Measurements from ENCODE around the gene ABCC6.
"Not testable (repeated sequence)": the region's sequence is repeated elsewhere in the genome, so short reads cannot be mapped to it uniquely, and the experiment has no call there.

ABCC6 gene

DNA sequence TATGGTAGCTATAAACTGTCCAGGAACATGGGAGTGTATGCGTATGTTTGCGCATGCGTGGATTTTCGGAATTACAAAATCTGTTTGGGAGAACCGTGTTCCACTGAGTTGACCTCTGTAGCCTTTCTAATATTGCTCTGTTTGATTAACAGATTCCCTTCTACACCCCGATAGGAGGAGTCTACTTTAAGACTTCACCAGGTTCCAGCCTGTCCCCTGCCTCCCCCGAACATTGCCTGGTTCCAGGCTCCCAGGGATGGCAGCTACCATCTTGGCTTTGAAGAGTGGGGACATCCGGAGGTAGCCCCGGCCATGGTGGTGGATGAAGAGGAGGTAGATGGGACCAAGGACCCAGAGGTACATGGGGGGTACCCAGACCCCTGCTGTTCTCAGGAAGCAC, 1.9 kb downstream of the ABCC6 start:
- not testable (repeated sequence) for DNase-seq

DNA sequence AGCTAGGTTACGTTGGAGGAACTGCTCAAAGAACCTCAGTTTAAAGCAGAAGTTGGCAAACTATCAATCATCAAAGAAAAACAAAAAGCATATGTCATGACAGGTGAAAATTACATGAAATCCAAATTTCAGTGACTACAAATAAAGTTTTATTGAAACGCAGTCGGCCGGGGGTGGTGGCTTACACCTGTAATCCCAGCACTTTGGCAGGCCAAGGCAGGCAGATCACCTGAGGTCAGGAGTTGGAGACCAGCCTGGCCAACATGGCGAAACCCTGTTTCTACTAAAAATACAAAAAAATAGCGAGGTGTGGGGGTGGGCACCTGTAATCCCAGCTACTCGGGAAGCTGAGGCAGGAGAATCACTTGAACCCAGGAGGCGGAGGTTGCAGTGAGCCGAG, 2.8 kb downstream of the ABCC6 start:
- not testable (repeated sequence) for DNase-seq

DNA sequence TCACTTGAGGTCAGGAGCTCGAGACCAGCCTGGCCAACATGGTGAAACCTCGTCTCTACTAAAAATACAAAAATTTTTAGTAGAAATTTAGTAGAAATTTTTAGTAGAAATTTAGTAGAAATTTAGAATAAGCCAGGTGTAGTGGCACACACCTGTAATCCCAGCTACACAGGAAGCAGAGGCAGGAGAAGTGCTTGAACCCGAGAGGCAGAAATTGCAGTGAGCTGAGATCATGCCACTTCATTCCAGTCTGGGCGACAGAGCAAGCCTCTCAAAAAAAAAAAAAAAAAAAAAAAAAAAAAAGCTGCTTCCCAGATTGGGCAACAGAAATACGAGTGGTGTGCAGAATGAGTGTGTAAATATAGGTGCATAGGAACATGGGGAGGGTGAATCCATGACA, 4.5 kb downstream of the ABCC6 start:
- DNase-seq, result not testable (repeated sequence)

DNA sequence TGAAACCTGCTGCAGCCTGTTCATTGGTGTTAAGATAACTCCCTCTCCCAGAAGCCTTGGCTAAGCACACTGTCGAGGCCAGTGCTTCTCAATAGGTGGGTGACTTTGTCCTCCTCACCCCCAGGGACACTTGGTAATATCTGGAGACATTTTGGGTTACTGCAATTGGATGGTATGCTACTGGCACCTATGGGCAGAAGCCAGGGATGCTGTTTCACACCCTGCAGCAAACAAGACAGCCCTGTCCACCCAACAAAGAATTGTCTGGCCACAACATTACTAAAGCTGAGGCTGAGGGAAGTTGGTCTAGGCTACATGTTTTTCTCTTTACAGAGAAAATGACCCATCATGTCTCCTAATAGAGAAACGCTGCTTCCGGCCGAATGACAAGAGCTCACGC, 4.9 kb downstream of the ABCC6 start:
- not testable (repeated sequence) for DNase-seq

DNA sequence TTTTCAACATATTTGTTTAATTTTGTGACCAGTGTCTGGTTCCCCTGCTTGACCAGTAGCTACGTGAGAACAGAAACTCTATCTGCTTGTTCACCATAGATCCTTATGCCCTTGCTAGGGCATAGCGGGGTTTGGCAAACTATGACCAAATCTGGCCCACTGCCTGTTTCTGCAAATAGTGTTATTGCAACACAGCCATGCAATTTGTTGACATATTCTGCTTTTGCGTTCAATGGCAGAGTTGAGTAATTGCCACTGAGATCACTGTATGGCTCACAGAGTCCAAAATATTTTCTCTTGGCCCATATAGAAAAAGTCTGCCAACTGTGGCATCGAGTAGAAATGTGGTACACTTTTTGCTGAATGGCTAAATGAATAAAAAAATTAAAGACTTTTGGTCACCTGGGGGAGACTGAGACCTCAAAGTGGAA, 9.4 kb downstream of the ABCC6 start:
- DNase-seq, result not testable (repeated sequence)

DNA sequence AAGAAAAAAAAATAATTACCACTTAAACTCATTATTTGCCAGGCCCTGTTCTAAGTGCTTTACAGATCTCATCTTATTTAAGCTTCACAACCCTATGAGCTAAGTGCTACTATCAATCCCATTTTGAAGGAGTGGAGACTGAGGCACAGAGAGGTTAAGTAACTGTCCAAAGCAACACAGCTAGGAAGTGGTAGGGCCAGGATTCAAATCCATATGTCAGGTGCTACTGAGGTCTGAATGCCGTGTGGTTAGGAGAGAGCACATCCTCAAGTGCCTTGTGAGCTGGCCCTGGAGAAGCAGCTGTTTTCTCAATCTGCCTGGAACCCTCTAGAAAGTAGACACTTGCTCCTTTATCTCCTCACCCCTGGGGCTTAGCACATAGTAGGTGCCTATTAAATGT, 11.9 kb downstream of the ABCC6 start:
- DNase-seq, result not testable (repeated sequence)

DNA sequence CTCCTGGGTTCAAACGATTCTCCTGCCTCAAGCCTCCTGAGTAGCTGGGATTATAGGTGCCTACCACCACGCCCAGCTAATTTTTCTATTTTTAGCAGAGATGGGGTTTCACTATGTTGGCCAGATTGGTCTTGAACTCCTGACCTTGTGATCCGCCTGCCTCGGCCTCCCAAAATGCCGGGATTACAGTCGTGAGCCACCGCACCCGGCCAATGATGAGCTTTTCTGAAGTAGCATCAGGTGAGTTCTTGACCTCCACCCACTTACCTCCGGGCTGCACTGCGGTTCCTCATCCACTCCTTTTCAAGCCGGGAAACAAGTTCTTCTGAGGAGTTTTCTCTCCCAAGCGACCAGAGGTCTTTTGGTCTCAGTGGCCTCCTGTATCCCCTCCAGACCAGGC, 14.8 kb downstream of the ABCC6 start:
- not testable (repeated sequence) for DNase-seq

DNA sequence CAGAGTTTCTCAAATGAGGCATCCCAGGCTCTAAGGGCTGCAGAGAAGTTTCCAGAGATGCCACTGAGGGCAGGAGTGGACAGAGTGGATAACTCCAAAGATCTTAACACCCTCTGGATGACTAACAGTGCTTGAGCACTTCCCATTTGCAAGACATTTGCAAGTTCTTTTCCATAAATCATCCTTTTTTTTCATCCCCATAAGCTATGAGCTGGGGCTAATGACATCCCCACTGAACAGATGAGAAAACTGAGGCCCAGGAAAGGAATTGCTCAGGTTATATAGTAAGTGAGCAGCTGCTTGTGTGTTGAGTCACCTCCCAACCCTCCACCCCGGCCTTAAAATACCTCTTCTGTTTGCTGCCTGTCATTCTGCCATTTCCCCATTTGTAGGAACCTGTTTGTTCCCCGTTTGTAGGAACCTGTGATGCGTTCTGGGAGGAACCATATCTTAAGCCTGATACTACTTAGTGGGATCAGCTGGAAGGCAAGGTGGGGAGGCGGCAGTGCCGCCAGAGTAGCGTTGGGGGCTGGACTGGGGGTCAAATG, 15.4 kb downstream of the ABCC6 start:
- not testable (repeated sequence) for DNase-seq

DNA sequence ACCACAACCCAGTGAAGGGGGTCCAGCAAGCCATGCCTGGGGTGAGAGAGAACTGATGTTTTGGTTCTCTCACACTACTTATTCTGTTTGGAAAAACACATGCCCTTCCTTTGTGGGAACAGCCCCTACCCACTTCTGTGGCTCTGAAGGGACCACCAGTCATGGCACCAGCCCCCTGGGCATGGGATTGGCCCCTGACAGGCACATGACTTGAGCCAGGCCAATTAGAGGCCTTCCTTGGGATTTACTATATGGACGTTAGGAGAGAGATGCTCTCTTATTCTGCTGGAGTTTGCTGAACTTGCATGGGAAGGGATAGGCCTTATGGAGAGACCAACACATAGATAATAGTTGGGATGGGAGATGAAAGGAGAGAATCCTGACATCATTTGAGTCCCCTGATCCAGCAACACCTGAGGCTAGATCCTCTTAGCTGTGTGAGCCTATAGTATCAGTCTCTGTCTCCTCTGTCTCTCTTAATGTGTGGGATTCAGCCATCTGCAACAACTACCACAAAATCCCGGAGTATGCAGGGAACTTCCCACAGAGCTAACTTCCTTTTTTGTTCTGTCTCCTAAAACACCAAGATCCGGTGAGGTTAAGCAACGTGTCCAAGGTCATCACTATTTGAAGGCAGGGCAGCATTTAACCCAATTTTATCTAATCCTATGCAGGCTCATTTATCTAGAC, 16.1 kb downstream of the ABCC6 start:
- DNase-seq, result not testable (repeated sequence)

DNA sequence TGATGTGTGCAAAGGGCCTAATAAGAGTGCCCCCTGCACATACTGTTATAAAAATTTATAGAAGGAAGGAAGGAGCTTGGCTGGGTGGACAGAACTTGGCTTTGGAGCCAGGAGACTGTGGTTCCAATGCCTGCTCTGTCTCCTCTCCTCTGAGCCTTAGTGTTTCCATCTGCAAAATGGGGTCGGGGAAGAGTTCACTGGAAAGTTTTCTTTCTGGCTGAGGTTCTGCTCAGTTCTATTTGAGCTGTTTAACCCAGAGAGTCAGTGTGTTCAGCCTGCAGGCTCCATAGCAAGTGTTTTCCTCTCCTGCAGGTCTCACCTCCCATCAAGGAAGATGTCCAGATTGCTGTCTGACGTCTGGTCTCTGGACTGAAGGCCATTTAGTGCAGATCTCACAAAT, 17.4 kb downstream of the ABCC6 start:
- DNase-seq, result not testable (repeated sequence)

DNA sequence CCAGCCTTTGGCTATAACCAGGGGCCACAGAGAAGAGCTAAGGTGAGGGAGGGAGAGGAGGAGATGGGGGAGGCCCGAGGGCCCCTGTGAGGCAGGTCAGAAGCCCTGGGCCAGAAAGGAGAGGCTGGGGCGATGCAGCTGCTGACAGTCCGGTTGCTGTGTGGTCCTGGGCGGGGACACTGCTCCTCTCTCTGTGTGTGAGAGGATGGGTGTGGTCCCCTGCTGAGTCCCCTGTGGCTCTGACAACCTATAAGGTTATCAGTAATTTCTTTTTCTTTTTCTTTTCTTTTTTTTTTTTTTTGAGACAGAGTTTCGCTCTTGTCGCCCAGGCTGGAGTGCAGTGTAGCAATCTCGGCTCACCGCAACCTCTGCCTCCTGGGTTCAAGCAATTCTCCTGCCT, 18.7 kb downstream of the ABCC6 start:
- not testable (repeated sequence) for DNase-seq

DNA sequence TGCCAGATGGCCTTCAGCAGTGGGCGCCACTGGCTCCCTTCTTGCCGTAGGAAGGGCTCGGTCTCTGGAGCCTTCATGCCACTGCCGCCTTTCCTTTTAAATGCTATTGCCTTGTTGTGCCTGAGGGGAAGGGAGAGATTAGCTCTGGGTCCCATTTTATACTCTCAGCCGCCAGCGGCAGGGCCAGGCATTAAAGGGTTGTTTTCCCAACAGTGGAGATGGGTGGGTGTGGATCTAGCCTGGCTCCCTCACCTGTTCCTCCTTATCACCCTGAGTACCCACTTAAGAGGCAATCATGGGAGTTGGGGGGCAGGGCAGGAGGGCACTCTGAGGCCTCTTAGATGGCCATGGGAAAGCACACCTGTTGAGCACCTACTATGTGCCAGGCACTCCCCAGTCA, 19.8 kb downstream of the ABCC6 start:
- DNase-seq, result not testable (repeated sequence)

DNA sequence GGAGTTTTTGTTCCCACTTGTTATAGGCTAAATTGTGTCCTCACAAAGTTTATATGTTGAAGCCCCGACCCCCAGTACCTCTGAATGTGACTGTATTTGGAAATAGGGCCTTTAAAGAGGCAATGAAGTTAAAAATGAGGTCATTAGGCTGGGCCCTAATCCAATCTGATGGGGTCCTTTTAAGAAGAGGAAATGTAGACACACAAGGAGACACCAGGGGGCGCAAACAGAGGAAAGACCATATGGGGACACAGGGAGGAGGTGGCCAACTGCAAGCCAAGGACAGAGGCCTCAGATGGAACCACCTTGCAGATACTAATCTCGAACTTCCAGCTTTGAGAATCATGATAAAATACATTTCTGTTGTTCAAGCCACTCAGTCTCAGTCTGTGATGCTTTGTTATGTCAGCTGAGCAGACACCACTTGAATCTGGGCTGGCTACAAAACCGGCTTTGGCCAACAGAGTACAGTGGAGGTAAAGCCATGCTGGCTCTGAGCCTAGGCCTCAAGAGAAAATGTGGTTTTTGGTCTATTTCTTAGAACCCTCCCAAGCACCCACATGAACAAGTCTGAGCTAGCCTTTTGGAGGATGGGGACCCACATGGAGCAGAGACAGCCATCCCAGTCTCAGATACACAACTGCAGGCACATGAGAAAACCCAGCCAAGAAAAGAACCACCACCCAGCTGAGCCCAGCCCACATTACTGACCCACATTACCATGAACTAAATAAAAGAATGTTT, 20.7 kb downstream of the ABCC6 start:
- DNase-seq, result not testable (repeated sequence)

DNA sequence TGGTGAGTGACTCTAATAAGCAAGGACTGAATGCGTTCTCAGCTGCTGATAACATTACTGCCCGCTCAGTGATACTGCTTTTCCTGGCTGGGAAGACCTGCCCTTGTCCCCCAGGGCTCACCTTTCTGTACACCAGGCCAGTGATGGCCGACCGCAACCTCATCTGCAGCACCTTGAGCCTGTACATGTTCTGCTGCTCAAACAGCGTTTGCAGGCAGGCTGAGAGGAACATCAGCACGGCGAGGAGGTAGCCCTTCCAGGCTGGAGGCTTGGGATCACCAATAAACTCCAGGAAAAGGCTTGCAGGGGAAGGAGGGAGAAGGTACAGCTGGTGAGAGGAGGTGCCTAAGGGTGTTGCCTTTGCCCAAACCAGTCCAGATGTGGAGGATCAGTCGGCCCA, 21.4 kb downstream of the ABCC6 start:
- DNase-seq, result not testable (repeated sequence)

DNA sequence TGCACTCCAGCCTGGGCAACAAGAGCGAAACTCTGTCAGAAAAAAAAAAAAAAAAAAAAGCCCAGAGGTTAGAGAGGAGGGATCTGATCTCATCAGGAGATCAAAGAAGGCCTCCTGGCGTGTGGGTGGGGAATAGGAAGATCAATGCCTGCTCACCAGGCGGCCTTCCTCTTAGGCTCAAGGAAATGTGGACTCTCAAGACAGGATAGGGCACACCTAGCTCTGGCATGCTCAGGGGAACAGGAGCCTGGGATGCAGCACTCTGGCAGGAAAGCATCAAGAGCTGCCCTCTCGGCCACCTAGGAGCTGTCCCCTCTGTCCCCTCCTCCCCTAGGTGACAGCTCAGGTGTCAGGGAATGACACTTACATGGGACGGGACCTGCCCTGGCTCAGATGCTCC, 22.9 kb downstream of the ABCC6 start:
- DNase-seq, result not testable (repeated sequence)

DNA sequence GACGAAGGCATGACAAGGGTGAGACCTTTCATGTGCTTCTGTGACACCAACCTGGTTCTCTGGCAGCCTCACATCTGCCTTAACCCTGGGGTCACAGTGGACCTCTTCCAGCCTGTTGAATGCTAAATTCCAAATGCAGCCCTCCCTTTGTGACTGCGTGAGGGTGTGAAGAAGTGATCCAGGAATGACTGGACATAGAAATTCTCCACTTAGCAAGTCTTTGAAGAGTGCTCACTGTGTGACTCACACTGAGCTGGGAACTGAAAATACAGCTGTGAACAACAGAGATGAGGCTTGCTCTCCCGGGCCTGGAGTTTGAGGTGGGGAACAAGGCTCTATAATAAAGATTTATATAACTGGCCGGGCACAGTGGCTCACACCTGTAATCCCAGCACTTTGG, 23.9 kb downstream of the ABCC6 start:
- not testable (repeated sequence) for DNase-seq

DNA sequence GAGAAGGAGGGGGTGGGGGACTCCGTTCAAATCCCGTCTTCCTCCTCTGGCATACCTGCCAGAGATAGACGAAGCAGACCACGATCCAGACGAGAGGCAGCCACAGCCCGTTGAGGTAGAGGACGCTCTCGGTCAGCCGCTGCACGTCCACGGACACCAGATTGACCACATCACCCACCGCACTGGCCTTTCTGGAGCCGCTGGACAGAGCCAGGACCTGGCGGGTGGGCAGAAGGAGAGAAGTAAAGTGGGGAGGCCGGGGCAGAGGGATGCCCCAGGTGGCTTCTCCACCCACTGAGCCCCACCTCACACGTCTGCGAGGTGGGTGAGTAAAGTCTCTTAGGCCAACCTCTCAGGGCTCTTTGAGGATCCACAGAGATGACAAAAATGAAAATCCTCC, 25.3 kb downstream of the ABCC6 start:
- DNase-seq, result no peak

DNA sequence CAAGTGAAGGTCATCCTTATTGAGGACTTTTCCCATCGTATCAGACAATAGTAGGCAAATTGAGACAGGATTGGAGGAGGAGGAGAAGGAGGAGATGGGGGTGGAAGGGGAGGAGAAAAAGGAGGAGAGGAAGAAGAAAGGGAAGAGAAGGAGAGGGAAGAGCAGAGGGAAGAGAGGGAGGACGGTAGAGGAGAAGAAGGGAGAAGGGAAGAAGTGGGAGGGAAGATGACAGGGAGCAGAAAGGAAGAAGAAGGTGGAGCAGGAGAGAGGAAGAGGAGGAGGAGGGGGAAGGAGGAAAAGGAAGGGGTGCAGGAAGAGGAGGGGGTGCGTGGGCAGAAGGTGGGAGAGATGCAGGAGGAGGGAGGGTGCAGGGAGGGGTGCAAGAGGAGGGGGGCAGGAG, 26.0 kb downstream of the ABCC6 start:
- DNase-seq, result no peak

DNA sequence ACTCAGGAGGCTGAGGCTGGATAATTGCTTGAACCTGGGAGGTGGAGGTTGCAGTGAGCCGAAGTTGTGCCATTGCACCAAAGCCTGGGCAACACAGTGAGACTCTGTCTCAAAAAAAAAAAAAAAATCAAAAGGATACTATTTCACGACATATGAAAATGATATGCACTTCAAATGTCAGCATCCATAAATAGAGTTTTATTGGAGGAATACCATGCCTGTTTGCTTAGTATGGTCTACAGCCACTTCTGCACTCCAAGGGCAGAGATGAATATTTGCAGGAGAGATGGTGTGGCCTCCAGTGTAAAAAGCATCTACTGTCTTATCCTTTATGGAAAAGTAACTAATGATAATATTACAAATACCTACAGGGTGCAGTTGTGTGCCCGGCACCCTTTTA, 27.2 kb downstream of the ABCC6 start:
- DNase-seq, result no peak

DNA sequence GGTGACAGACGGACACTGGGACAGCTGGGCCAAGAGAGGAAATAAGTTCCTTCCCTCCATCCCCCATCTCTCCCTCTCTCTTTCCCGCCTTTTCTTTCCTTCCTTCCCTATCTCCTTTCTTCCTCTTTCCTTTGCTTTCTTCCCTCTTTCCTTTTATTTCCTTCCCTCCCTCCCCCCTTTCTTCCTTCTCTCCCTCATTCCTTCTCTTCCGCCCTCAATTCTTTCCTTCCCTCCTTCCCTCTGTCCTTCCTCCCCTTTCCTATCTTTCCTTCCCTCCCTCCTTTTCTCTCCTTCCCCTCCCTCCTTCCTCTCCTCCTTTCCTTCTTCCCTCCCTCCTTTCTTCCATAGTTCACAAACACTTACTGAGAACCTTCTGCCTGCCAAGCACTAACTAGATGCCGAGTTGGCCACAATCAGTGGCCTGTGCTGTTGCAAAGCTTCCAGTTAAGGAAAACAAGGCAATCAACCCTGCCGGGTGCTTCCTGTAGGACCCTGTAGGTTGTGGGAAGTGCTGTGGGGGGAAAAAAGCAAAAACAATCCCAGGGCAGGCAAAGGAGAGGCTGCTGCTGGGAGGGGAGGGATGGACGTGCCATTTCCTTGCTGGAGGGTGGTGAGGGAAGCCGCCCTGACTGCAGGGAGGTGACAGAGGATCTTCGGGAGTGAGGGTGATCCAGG, 31.7 kb downstream of the ABCC6 start:
- DNase-seq, result no peak

DNA sequence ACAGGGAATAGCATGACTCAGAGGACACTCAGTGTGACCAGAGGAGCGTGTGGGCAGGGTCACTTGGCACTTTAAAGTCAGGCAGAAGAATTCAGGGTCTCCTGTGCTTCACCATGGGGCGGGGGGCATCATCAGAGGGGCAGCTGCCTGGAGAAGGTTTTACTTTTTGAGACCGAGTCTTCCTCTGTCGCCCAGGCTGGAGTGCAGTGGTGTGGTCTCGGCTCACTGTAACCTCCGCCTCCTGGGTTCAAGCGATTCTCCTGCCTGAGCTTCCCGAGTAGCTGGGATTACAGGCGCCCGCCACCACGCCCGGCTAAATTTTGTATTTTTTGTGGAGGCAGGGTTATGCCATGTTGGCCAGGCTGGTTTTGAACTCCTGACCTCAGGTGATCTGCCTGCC, 32.3 kb downstream of the ABCC6 start:
- DNase-seq, result not testable (repeated sequence)

DNA sequence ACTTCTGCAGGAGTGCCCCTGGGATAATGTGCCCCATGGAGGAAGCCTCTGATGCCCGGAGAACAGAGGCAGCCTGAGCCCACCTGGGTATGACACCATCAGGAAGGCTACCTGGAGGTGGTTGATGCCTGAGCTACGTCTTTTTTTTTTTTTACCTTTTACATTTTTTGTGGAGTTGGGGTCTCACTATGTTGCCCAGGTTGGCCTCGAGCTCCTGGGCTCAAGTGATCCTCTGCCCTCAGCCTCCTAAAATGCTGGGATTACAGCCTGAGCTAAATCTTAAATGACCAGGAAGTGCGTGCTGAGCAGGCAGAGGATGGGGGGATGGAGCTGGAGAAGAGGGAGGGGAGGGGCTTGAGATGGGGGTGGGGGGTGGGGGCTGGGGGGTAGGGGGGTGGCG, 32.7 kb downstream of the ABCC6 start:
- no peak for DNase-seq

DNA sequence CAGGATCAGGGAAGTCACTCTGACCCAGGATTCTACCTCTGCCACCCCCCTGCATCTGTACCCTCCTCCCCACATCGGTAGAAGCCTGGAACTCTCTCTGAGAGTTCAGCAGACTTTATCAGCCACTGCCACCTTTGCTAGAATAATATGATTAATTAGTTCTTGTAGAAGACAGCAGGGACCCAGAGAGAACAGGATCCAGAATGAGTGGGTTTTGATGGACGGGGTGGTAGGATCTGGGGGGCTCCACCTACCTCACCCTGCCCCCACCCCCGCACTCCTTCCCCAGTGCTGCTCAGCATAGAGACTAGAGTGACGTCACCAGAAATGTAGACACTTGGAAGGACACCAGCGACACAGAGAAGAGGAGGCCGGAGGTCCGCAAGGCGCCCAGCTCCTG, 33.5 kb downstream of the ABCC6 start:
- DNase-seq, result no peak

DNA sequence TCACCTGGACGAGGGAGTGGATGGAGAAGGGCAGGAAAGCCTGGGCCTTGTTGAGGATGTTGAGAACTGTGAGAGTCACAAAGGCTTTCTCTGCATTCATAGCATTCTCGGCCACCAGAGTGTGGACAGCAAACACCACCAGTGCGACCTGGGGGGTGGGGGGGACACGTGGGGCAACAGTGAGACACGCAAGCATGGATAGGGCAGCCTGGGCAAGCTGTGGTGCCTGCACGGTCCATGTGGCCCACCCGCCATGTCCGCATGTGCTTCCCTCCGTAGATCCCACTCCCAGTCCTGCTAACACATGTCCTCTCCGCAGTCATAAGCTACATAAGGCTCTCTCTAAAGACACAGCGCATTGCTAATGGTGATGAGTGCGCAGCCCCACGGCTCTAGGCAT, 34.5 kb downstream of the ABCC6 start:
- no peak for DNase-seq

All from left hindlimb (tissue), 1 donor.